Transverse colon (tissue), 4 donors: ENCODE data around the gene CMKLR1.

Experiments
- CTCF ChIP-seq, 5 experiments: fragments of 200-600 bp in 3 of 5; fragments of 450-650 bp in 2 of 5; sonication (generic) in 3 of 5; IDR thresholded peaks; 1 replicate in 2 of 5; 2 replicates in 3 of 5; pipeline ENCODE4 v1.5.1; 2016 to 2017; ENCODE audit warnings: antibody characterized with exemption in 5 of 5, inconsistent platforms in 3 of 5, mild to moderate bottlenecking in 2 of 5, moderate library complexity in 1 of 5
- EP300 ChIP-seq: sonication (generic); formaldehyde crosslinking; IDR thresholded peaks from one replicate; pipeline ENCODE4 v1.6.1; 2017; ENCODE audit warnings: antibody characterized with exemption, low read depth
- POLR2A ChIP-seq: fragments of 450-650 bp; IDR thresholded peaks from one replicate; pipeline ENCODE4 v1.6.1; 2016; ENCODE audit warnings: antibody characterized with exemption, mild to moderate bottlenecking, moderate library complexity
- POLR2AphosphoS5 ChIP-seq, 3 donors: sonication (generic); formaldehyde crosslinking; IDR thresholded peaks; one replicate each; pipeline ENCODE4 v1.6.1; 2016; ENCODE audit warnings: antibody characterized with exemption in 3 of 3

- no peak for TF ChIP-seq POLR2A
- no peak for TF ChIP-seq CTCF (IDR thresholded peaks at IDR 0.05)
- no peak for TF ChIP-seq EP300
- TF ChIP-seq POLR2AphosphoS5 (IDR thresholded peaks at IDR 0.05), result no peak
These were observed 40.7 kb upstream of the CMKLR1 start for GRCh38 chr12:108379823-108380222.
